ENCODE results near the gene STX4.
"Not testable (repeated sequence)": the region's sequence is repeated elsewhere in the genome, so short reads cannot be mapped to it uniquely, and the experiment has no call there.

The STX4 gene

GRCh38 chr16:31009120-31009519 lies 24.2 kb upstream of the STX4 start:
- peak overlapping the region; percentile 60; the same call in 1 of the 2 replicates for H3K4me3 ChIP-seq (ENCODE audit: low read depth, low read length)
- H3K9ac ChIP-seq (ENCODE audit: low read depth, low read length), result no peak overlapping the region
- no peaks in the 10 kb centered on the region for H3K9me3 ChIP-seq (ENCODE audit: control insufficient read depth, insufficient read depth, low read length)

GRCh38 chr16:31009894-31010584 lies 23.3 kb upstream of the STX4 start:
- Histone ChIP-seq H3K27ac (ENCODE audit: low read depth, low read length) (no peak overlapping the region), H3K36me3 (ENCODE audit: control insufficient read depth, insufficient read depth, low read length) (no peaks in the 10 kb centered on the region), H3K4me3 (ENCODE audit: low read depth, low read length) (peak overlapping the region; percentile 60), H3K9me3 (ENCODE audit: control insufficient read depth, insufficient read depth, low read length) (no peaks in the 10 kb centered on the region), H3K4me1 (ENCODE audit: control insufficient read depth, insufficient read depth, low read length) (peaks cover 13% of the 10 kb centered on the region), H3K27me3 (ENCODE audit: control insufficient read depth, insufficient read depth, low read length) (peaks cover 5% of the 10 kb centered on the region; the same call in 1 of the 2 replicates), H3K9ac (ENCODE audit: low read depth, low read length) (no peak overlapping the region)

More at GRCh38 chr16:31009120-31009519, 24.2 kb upstream of the STX4 start:
- Histone ChIP-seq H3K27ac (ENCODE audit: low read depth, low read length) (no peak overlapping the region), H3K36me3 (ENCODE audit: control insufficient read depth, insufficient read depth, low read length) (no peaks in the 10 kb centered on the region), H3K27me3 (ENCODE audit: control insufficient read depth, insufficient read depth, low read length) (peaks cover 5% of the 10 kb centered on the region; the same call in 1 of the 2 replicates), H3K4me1 (ENCODE audit: control insufficient read depth, insufficient read depth, low read length) (peaks cover 13% of the 10 kb centered on the region)

GRCh38 chr16:31010585-31011325 lies 22.6 kb upstream of the STX4 start, which contains the start of gene STX1B:
Gene STX1B (minus strand): TSS chr16:31010638. CDS start chr16:31010396, 242 bp downstream.
- Histone ChIP-seq H3K4me3 (ENCODE audit: low read depth, low read length) (peak within 1 kb of the TSS; percentile 67), H3K4me1 (ENCODE audit: control insufficient read depth, insufficient read depth, low read length) (peaks cover 13% of the 10 kb centered on the region), H3K27ac (ENCODE audit: low read depth, low read length) (no peak within 1 kb of the TSS), H3K9me3 (ENCODE audit: control insufficient read depth, insufficient read depth, low read length) (no peaks in the 10 kb centered on the region), H3K27me3 (ENCODE audit: control insufficient read depth, insufficient read depth, low read length) (peaks cover 5% of the 10 kb centered on the region; the same call in 1 of the 2 replicates), H3K36me3 (ENCODE audit: control insufficient read depth, insufficient read depth, low read length) (no peaks in the 10 kb centered on the region), H3K9ac (ENCODE audit: low read depth, low read length) (peak within 1 kb of the TSS; percentile 21; the same call in 1 of the 2 replicates)

GRCh38 chr16:31011815-31012214 lies 21.5 kb upstream of the STX4 start:
- H3K27me3 ChIP-seq (ENCODE audit: control insufficient read depth, insufficient read depth, low read length); H3K9me3 ChIP-seq (ENCODE audit: control insufficient read depth, insufficient read depth, low read length); H3K9ac ChIP-seq (ENCODE audit: low read depth, low read length); H3K36me3 ChIP-seq (ENCODE audit: control insufficient read depth, insufficient read depth, low read length); H3K4me3 ChIP-seq (ENCODE audit: low read depth, low read length); H3K27ac ChIP-seq (ENCODE audit: low read depth, low read length): not testable (repeated sequence)
- H3K4me1 ChIP-seq (ENCODE audit: control insufficient read depth, insufficient read depth, low read length), result peaks cover 13% of the 10 kb centered on the region

- not testable (repeated sequence) for H3K9ac ChIP-seq (ENCODE audit: low read depth, low read length); H3K4me3 ChIP-seq (ENCODE audit: low read depth, low read length); H3K9me3 ChIP-seq (ENCODE audit: control insufficient read depth, insufficient read depth, low read length); H3K36me3 ChIP-seq (ENCODE audit: control insufficient read depth, insufficient read depth, low read length); H3K27ac ChIP-seq (ENCODE audit: low read depth, low read length); H3K27me3 ChIP-seq (ENCODE audit: control insufficient read depth, insufficient read depth, low read length)
- H3K4me1 ChIP-seq (ENCODE audit: control insufficient read depth, insufficient read depth, low read length), result peaks cover 13% of the 10 kb centered on the region
These were observed 20.1 kb upstream of the STX4 start for GRCh38 chr16:31013292-31013691.

- Histone ChIP-seq H3K4me3 (ENCODE audit: low read depth, low read length) (no peak overlapping the region), H3K27me3 (ENCODE audit: control insufficient read depth, insufficient read depth, low read length) (peaks cover 5% of the 10 kb centered on the region; the same call in 1 of the 2 replicates), H3K9ac (ENCODE audit: low read depth, low read length) (no peak overlapping the region), H3K36me3 (ENCODE audit: control insufficient read depth, insufficient read depth, low read length) (no peaks in the 10 kb centered on the region), H3K4me1 (ENCODE audit: control insufficient read depth, insufficient read depth, low read length) (peaks cover under 1% of the 10 kb centered on the region; the same call in 1 of the 2 replicates), H3K27ac (ENCODE audit: low read depth, low read length) (no peak overlapping the region), H3K9me3 (ENCODE audit: control insufficient read depth, insufficient read depth, low read length) (no peaks in the 10 kb centered on the region)
These were observed 17.3 kb upstream of the STX4 start for GRCh38 chr16:31016018-31016417.

- H3K9me3 ChIP-seq (ENCODE audit: control insufficient read depth, insufficient read depth, low read length); H3K4me3 ChIP-seq (ENCODE audit: low read depth, low read length); H3K36me3 ChIP-seq (ENCODE audit: control insufficient read depth, insufficient read depth, low read length); H3K27ac ChIP-seq (ENCODE audit: low read depth, low read length); H3K4me1 ChIP-seq (ENCODE audit: control insufficient read depth, insufficient read depth, low read length); H3K9ac ChIP-seq (ENCODE audit: low read depth, low read length); H3K27me3 ChIP-seq (ENCODE audit: control insufficient read depth, insufficient read depth, low read length): not testable (repeated sequence)
These were observed 15.6 kb upstream of the STX4 start for GRCh38 chr16:31017756-31018155.

- Histone ChIP-seq H3K27ac (ENCODE audit: low read depth, low read length) (no peak overlapping the region), H3K4me3 (ENCODE audit: low read depth, low read length) (no peak overlapping the region), H3K9me3 (ENCODE audit: control insufficient read depth, insufficient read depth, low read length) (no peaks in the 10 kb centered on the region), H3K4me1 (ENCODE audit: control insufficient read depth, insufficient read depth, low read length) (no peaks in the 10 kb centered on the region), H3K36me3 (ENCODE audit: control insufficient read depth, insufficient read depth, low read length) (no peaks in the 10 kb centered on the region), H3K27me3 (ENCODE audit: control insufficient read depth, insufficient read depth, low read length) (no peaks in the 10 kb centered on the region), H3K9ac (ENCODE audit: low read depth, low read length) (no peak overlapping the region)
These were observed 12.8 kb upstream of the STX4 start for GRCh38 chr16:31020536-31020935.

GRCh38 chr16:31022544-31023251 lies 10.7 kb upstream of the STX4 start:
- no peaks in the 10 kb centered on the region for H3K27me3 ChIP-seq (ENCODE audit: control insufficient read depth, insufficient read depth, low read length)
- no peaks in the 10 kb centered on the region for H3K4me1 ChIP-seq (ENCODE audit: control insufficient read depth, insufficient read depth, low read length)
- no peaks in the 10 kb centered on the region for H3K36me3 ChIP-seq (ENCODE audit: control insufficient read depth, insufficient read depth, low read length)
- no peak overlapping the region for H3K27ac ChIP-seq (ENCODE audit: low read depth, low read length)
- no peaks in the 10 kb centered on the region for H3K9me3 ChIP-seq (ENCODE audit: control insufficient read depth, insufficient read depth, low read length)
- H3K9ac ChIP-seq (ENCODE audit: low read depth, low read length), result no peak overlapping the region
- H3K4me3 ChIP-seq (ENCODE audit: low read depth, low read length), result no peak overlapping the region

GRCh38 chr16:31023252-31023602 lies 10.1 kb upstream of the STX4 start:
- Histone ChIP-seq H3K9me3 (ENCODE audit: control insufficient read depth, insufficient read depth, low read length) (no peaks in the 10 kb centered on the region), H3K4me3 (ENCODE audit: low read depth, low read length) (no peak overlapping the region), H3K9ac (ENCODE audit: low read depth, low read length) (no peak overlapping the region), H3K4me1 (ENCODE audit: control insufficient read depth, insufficient read depth, low read length) (no peaks in the 10 kb centered on the region), H3K27me3 (ENCODE audit: control insufficient read depth, insufficient read depth, low read length) (no peaks in the 10 kb centered on the region), H3K27ac (ENCODE audit: low read depth, low read length) (no peak overlapping the region), H3K36me3 (ENCODE audit: control insufficient read depth, insufficient read depth, low read length) (no peaks in the 10 kb centered on the region)
